Aorta (tissue), 5 donors: ENCODE results near the gene SLC25A43. TPM values are rescaled to one million over a fixed set of nuclear protein-coding genes. Genes with fewer than 3 reads are reported as not detected.
"Not testable (repeated sequence)": the region's sequence is repeated elsewhere in the genome, so short reads cannot be mapped to it uniquely, and the experiment has no call there.

ENCODE experiments used
- ATAC-seq: fragments of 200-7000 bp; cut with Tn5 transposase; one replicate; pipeline ENCODE4 v1.9.1; 2022; ENCODE audit warnings: moderate library complexity; ENCODE audit not compliant: low FRiP score
- DNase-seq, 2 donors: peaks; one replicate each; pipeline ENCODE4 v3.0.0-alpha.2; 2020
- H3K27ac ChIP-seq, 2 donors: one replicate each; pipeline ENCODE4 v1.5.1; 2013; ENCODE audit warnings: low read length in 2 of 2, mild to moderate bottlenecking in 2 of 2, moderate library complexity in 2 of 2, control low read depth in 1 of 2, inconsistent platforms in 1 of 2, low read depth in 1 of 2
- H3K27me3 ChIP-seq, 2 donors: one replicate each; pipeline ENCODE4 v1.6.1; 2013; ENCODE audit warnings: control low read depth in 1 of 2, low read length in 1 of 2, mild to moderate bottlenecking in 1 of 2, moderate library complexity in 1 of 2; ENCODE audit not compliant: insufficient read depth in 2 of 2, control insufficient read depth in 1 of 2
- H3K36me3 ChIP-seq, 2 donors: one replicate each; pipeline ENCODE4 v1.6.1; 2013; ENCODE audit warnings: control low read depth in 1 of 2, low read length in 1 of 2, mild to moderate bottlenecking in 1 of 2; ENCODE audit not compliant: insufficient read depth in 2 of 2, control insufficient read depth in 1 of 2
- H3K4me1 ChIP-seq, 2 donors: one replicate each; pipeline ENCODE4 v1.6.1; 2013; ENCODE audit warnings: low read length in 2 of 2, control low read depth in 1 of 2, mild to moderate bottlenecking in 1 of 2, moderate library complexity in 1 of 2; ENCODE audit not compliant: insufficient read depth in 2 of 2, control insufficient read depth in 1 of 2
- H3K4me3 ChIP-seq, 2 donors: one replicate each; pipeline ENCODE4 v1.5.1; 2013; ENCODE audit warnings: low read length in 2 of 2, control low read depth in 1 of 2, mild to moderate bottlenecking in 1 of 2
- H3K9me3 ChIP-seq: one replicate; pipeline ENCODE4 v1.6.1; 2013; ENCODE audit warnings: mild to moderate bottlenecking, low read length; ENCODE audit not compliant: control insufficient read depth
- WGBS, 2 donors: extraction: QIAGEN DNeasy Blood & Tissue Kit; methylation state at CpG; one replicate each; pipeline ENCODE4 v1.1.7; 2013; 5-methylcytosine and 5-hydroxymethylcytosine counted together
- intact Hi-C, 2 donors: fragments of 100-400 bp; cut with DNase I; formaldehyde crosslinking; loops; one replicate each; pipeline versions ENCODE4 v1.14.2 to v1.15.0; 2022
- polyA plus RNA-seq, 2 donors: library from polyadenylated mRNA; stranded (reverse); fragments of 200-250 nt; gene quantifications; one replicate each; pipeline ENCODE4 v1.2.3, GENCODE V29; 2013
- total RNA-seq, 2 donors: library from RNA; stranded (reverse); fragmentation: NEBNext Ultra II Directional; extraction: Animal tissue kit (Norgen Biotek cat#: 25700); gene quantifications; one replicate each; pipeline ENCODE4 v1.2.1, GENCODE V29; 2021
- donor health status: healthy with polysubstance abuse.
- donor health status: Bipolar disorder and iron deficiency.
- donor health status: DM: no; HTN: no; CAD: no.
- donor health status: DM: no; HTN: no; CAD: no.
- donor health status: DM: yes; HTN: yes; CAD: no.

Gene SLC25A43
- total and polyA plus RNA-seq, 4 donors, result 10.2 to 14.1 (median 12.4) TPM

- Histone ChIP-seq H3K4me3 (no peak overlapping the region), H3K27me3 (no peaks in the 10 kb centered on the region)
Observed at GRCh38 chrX:119429471-119429870, 30.3 kb downstream of the SLC25A43 start.

DNA sequence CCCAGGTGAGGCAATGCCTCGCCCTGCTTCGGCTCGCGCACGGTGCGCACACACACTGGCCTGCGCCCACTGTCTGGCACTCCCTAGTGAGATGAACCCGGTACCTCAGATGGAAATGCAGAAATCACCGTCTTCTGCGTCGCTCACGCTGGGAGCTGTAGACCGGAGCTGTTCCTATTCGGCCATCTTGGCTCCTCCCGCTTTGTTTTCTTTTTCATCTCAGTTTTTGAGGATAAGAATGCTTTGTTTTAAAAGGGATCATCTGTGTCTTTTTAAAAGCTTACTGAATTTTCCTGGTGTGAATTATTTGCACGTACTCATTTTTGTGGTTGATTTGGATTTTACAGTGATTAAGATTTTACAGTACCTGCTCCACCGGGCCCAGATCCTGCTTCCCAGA lies 42.2 kb downstream of the SLC25A43 start:
- H3K27me3 ChIP-seq, H3K27ac ChIP-seq, ATAC-seq, DNase-seq, H3K36me3 ChIP-seq, intact Hi-C loops, H3K9me3 ChIP-seq, H3K4me1 ChIP-seq, H3K4me3 ChIP-seq: not testable (repeated sequence)
- WGBS, 2 donors, result 71 to 96% methylated on average over 9 of the region's 17 CpGs

More at GRCh38 chrX:119429471-119429870, 30.3 kb downstream of the SLC25A43 start:
- ATAC-seq (no peak), DNase-seq (no peak)
- H3K4me1 ChIP-seq, result no peaks in the 10 kb centered on the region
- intact Hi-C loops, result no loop called here
- no peak overlapping the region for H3K27ac ChIP-seq
- no peaks in the 10 kb centered on the region for H3K9me3 ChIP-seq
- H3K36me3 ChIP-seq, result peaks cover 0 to 2% of the 10 kb centered on the region in 2 donors
- WGBS, 2 donors, result 32 to 74% methylated on average over 3 to 4 of the region's 4 CpGs

- H3K4me1 ChIP-seq, result no peaks in the 10 kb centered on the region
- intact Hi-C loops, result no loop called here
- H3K9me3 ChIP-seq, result no peaks in the 10 kb centered on the region
- ATAC-seq, result no peak
- H3K27ac ChIP-seq, result no peak overlapping the region
- H3K27me3 ChIP-seq, result no peaks in the 10 kb centered on the region
- DNase-seq, result no peak
- H3K4me3 ChIP-seq, result no peak overlapping the region
- WGBS, 2 donors, result 69 to 78% methylated on average over 2 of the region's 2 CpGs
- H3K36me3 ChIP-seq, result no peaks in the 10 kb centered on the region
Observed at GRCh38 chrX:119442286-119442685, 43.1 kb downstream of the SLC25A43 start.

DNA sequence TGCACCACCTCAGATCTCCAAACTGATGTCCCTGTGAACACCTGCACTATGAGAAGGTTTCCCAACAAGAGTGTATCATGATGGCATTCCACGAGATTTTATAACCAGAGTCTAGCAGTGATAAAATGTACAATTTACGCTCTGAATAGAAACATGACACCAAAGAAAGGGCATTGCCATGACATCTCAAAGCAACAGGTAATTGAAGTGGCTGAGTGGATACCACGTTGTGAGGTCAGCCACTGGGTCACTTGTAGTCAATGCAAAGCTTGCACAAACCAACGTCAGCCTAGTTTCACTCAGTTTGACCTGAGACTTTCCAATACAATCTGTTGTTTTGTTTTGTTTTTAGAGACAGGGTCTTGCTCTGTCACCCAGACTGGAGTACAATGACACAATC lies 54.1 kb downstream of the SLC25A43 start:
- intact Hi-C loops, result no loop called here
- H3K36me3 ChIP-seq, result peaks cover 0 to 4% of the 10 kb centered on the region in 2 donors
- no peaks in the 10 kb centered on the region for H3K9me3 ChIP-seq
- no peaks in the 10 kb centered on the region for H3K4me1 ChIP-seq
- no peaks in the 10 kb centered on the region for H3K27me3 ChIP-seq
- ATAC-seq (no peak), DNase-seq (no peak)
- 69 to 84% methylated on average over 4 of the region's 4 CpGs for WGBS, 2 donors
- no peak overlapping the region for H3K27ac ChIP-seq
- H3K4me3 ChIP-seq, result no peak overlapping the region

GRCh38 chrX:119455264-119455663 lies 56.1 kb downstream of the SLC25A43 start:
- DNase-seq (no peak), ATAC-seq (no peak)
- no peak overlapping the region for H3K27ac ChIP-seq
- intact Hi-C loops, result no loop called here
- WGBS, 2 donors, result 93 to 98% methylated on average over 1 of the region's 1 CpG
- no peak overlapping the region for H3K4me3 ChIP-seq
- peaks cover 0 to 4% of the 10 kb centered on the region in 2 donors for H3K36me3 ChIP-seq
- no peaks in the 10 kb centered on the region for H3K9me3 ChIP-seq
- no peaks in the 10 kb centered on the region for H3K4me1 ChIP-seq
- H3K27me3 ChIP-seq, result no peaks in the 10 kb centered on the region

DNA sequence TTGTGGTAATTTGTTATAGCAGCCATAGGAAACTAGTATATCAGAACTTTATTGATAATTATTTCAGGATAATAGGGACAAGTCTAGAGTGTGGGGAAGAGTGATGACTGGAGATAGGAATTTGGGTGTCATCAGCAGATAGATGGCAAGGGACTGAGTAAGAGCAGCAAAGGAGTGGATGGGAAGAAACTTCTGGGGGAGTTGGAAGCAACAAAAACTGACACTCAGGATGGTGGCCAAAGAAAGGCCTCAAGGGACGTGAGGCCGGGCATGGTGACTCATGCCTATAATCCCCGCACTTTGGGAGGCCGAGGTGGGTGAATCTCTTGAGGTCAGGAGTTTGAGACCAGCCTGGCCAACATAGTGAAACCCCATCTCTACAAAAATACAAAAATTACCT lies 60.0 kb downstream of the SLC25A43 start:
- intact Hi-C loops, result no loop called here
- Histone ChIP-seq H3K4me1 (no peaks in the 10 kb centered on the region), H3K27ac (no peak overlapping the region), H3K4me3 (no peak overlapping the region), H3K27me3 (no peaks in the 10 kb centered on the region), H3K9me3 (no peaks in the 10 kb centered on the region), H3K36me3 (no peaks in the 10 kb centered on the region)
- ATAC-seq (no peak), DNase-seq (no peak)
- WGBS, 2 donors, result 60 to 78% methylated on average over 4 of the region's 4 CpGs

DNA sequence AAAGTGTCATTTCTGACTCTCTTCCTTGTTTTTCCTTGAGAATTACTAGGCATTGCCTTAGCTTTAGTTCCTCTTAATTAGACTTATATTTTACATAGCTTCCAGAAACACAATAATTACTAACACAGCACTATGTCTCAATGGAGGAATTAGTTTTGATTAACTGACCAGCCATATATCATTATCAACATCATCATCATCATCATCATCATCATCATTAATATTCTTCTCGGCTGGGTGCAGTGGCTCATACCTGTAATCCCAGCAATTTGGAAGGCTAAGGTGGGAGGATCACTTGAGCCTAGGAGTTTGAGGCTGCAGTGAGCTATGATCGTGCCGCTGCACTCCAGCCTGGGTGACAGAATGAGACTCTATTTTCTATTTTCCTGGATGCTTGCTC lies 66.4 kb downstream of the SLC25A43 start:
- ATAC-seq (no peak), DNase-seq (no peak)
- Histone ChIP-seq H3K27ac (no peak overlapping the region), H3K27me3 (no peaks in the 10 kb centered on the region), H3K4me1 (no peaks in the 10 kb centered on the region), H3K36me3 (peaks cover 0 to 2% of the 10 kb centered on the region in 2 donors), H3K4me3 (no peak overlapping the region), H3K9me3 (no peaks in the 10 kb centered on the region)
- 92 to 95% methylated on average over 3 of the region's 3 CpGs for WGBS, 2 donors
- intact Hi-C loops, result loop anchor here in 1 of 2 donors (10.0 kb wide), 1 partner anchor 409 kb away; the partner anchor contains the start of genes NDUFA1 and RNF113A

DNA sequence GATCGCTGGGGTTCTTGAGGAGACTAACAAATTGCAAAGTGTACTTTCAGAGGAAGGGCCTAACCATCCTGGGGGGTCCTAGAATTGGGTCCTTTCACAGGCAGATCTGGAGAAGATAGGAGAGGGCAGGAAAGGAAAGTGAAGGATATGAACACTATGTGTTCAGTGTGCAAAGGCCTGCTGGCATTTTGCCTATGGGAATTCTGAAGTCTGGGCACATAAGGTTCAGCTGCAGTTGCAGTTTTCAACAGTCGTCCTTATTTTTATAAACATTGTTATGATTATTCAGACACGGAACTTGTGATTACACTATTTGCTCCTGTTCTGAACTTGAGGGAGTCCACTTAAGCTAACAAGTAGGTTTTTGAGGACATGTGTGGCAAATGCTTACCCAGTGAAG lies 67.8 kb downstream of the SLC25A43 start:
- Histone ChIP-seq H3K36me3 (peaks cover 0 to 2% of the 10 kb centered on the region in 2 donors), H3K27me3 (no peaks in the 10 kb centered on the region), H3K27ac (no peak overlapping the region), H3K9me3 (no peaks in the 10 kb centered on the region), H3K4me3 (no peak overlapping the region), H3K4me1 (no peaks in the 10 kb centered on the region)
- intact Hi-C loops, result loop anchor here in 1 of 2 donors (10.0 kb wide), 1 partner anchor 408 kb away; the partner anchor contains the start of genes NDUFA1 and RNF113A
- DNase-seq, result no peak
- 66 to 71% methylated on average over 3 of the region's 3 CpGs for WGBS, 2 donors
- ATAC-seq, result no peak

- ATAC-seq, result no peak
- no peak for DNase-seq
- Histone ChIP-seq H3K27me3 (no peaks in the 10 kb centered on the region), H3K4me3 (peak overlapping the region in 1 of 2 donors; percentile 22), H3K9me3 (no peaks in the 10 kb centered on the region), H3K27ac (no peak overlapping the region), H3K4me1 (no peaks in the 10 kb centered on the region), H3K36me3 (peaks cover 0 to 2% of the 10 kb centered on the region in 2 donors)
- WGBS, 2 donors, result 70% methylated on average over 6 of the region's 6 CpGs
- intact Hi-C loops, result loop anchor here in 1 of 2 donors (10.0 kb wide), 1 partner anchor 407 kb away; the partner anchor contains the start of genes NDUFA1 and RNF113A
Observed at GRCh38 chrX:119467433-119467832, 68.3 kb downstream of the SLC25A43 start.
